HG03025 (cell line): ENCODE measurements around the gene MCCC1.
"Not testable (repeated sequence)": the region's sequence is repeated elsewhere in the genome, so short reads cannot be mapped to it uniquely, and the experiment has no call there.

Experiments used
- ATAC-seq: cut with Tn5 transposase; IDR thresholded peaks from one replicate; pipeline ENCODE4 v1.9.1; 2021; ENCODE audit warnings: mild to moderate bottlenecking, moderate library complexity; ENCODE audit not compliant: unreplicated experiment, low FRiP score

MCCC1 gene

DNA sequence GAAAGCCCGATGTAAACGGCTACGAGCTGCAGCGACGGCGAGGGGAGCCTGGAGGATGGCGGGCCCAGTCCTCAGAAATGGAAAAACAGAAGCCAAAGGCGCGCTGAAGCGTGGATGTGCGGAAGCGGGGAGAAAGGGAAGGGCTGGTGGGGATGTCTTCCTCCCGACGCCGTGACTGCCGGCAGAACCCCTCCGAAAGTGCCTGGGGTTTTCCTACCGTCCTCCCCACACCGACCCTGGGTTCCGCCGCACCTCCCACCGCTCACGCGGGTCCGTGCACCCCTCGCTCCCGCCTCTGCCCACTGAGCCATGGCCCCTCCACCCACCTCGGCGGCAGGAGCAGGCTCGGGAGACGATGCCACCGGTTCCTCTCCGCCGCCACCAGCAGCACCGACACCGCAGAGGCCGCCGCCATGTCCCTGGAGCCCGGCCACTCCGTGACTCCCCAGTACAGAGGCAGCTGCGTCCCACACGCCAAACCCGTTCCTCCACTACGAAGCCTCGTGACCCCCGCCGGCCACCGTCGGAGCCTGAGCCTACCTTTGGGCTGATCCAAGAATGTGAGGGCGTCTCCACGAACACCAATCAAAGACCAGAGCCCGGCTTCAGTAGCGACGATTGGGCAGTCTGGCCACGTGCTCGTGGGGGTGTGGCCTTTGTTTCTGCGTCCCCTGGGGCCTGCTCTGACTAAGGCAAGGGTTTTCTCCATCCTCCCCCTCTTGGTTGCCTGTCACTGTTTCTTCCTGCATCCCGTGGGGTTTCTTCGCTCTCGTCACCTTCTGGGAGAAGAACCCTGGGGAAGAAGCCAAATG lies at the start of gene MCCC1:
TSS of gene MCCC1 (minus strand) at position 471 of the 812 bp plus-strand sequence. CDS start at position 415, 56 bp downstream.
- ATAC-seq = peak; percentile 99

DNA sequence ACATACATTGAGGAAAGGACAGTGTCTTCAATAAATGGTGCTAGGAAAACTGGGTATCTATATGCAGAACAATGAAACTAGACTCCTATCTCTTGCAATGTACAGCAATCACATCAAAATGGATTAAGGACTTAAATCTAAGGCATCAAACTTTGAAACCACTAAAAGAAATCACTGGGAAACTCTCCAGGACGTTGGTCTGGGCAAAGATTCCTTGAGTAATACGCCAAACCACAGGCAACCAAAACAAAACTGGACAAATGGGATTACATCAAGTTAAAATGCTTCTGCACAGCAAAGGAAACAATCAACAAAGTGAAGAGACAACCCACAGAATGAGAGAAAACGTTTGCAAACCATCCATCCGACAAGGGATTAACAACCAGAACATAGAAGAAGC lies 48.8 kb upstream of the MCCC1 start:
- ATAC-seq = no peak

DNA sequence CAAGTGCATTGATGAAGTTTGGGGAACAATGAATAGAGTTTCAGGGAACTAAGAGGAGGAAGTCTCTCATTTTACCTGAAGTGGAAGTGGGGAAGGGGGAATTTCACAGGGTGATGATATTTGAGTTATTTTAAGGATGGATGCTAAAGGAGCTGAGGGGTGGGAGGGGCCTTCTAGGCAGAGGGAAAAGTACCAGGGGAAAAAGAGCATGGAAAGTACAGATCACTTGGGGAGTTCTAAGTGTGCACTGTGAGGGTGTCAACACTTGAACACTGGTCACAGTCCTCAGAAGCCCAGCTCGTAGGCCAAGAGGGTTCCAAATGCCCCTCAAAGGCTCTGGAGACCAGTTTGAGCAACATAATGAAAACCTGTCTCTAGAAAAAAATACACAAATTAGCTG lies 45.1 kb upstream of the MCCC1 start:
- no peak for ATAC-seq

DNA sequence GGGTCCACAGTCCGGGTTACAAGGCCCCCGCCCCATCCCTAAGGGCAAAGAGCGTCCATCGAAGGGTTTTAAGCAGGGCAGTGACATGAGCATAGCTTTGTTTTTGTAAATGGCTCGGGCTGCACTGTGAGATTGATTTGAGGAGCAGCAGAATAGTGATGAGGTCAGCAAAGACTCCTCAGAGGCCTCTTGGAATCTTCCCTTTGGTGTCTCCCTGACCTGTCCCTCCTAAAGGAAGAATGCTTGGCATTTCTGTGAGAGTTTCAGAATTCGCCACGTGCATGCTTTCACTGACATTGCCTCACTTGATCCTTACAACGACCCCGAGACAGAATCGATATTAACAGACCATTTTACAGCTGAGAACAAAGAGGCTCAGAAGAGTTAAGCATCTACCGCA lies 42.9 kb upstream of the MCCC1 start:
- ATAC-seq = no peak

DNA sequence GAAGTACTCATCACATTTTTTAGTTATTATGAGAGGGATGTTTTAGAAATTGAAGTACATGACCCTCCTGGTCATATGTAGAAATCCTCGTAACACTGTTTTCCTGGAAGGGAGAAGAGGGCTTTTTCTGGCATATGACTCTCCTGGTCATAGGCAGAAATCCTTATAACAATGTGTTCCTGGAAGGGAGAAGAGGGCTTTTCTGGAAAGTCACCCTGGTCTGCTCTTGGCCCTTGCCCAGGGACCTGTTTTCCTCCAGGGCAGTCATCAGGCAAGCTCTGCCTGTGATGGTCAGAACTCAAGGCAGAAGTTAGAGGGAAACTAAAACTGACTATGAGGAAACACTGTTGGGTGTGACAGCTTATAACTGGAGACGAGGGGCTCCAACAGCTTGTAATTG lies 35.5 kb upstream of the MCCC1 start:
- ATAC-seq = no peak

DNA sequence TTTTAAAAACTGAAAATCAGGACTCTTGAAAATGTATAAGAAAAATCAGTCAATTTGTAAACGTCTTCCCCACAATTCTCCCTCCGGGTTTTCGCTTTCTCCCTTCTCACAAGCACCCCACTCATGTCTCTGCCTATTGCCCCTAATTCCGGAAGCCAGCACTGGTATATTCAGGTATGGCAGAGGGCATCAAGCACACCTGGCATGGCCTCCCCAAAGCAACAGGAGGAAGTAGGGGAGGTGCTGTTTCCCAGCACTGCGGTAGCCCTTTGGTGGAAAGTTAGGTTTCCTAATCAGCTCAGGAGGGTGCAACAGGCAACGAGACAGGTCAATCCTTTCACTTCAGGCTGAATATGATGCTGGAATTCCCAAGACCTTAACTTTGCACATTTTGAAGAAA lies 33.1 kb upstream of the MCCC1 start:
- ATAC-seq = no peak

DNA sequence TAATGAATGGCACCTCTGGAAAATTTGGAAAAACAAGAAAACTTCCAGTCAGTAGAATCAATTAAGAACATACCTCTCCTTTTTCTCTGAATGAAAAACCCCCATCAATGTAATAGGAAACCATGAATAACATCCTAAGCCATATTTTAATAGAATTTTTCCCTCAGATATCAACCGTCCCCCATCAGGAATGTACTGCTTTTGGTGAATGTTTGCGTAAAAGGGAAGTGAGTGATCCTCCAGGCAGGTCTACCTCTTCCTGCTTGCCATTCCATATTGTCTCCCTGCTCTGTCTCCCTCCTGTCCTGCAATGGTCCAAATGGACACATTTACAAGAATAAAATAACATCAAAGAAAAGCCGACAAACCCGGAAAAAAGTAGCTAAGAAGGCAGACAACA lies 32.4 kb upstream of the MCCC1 start:
- ATAC-seq = no peak

DNA sequence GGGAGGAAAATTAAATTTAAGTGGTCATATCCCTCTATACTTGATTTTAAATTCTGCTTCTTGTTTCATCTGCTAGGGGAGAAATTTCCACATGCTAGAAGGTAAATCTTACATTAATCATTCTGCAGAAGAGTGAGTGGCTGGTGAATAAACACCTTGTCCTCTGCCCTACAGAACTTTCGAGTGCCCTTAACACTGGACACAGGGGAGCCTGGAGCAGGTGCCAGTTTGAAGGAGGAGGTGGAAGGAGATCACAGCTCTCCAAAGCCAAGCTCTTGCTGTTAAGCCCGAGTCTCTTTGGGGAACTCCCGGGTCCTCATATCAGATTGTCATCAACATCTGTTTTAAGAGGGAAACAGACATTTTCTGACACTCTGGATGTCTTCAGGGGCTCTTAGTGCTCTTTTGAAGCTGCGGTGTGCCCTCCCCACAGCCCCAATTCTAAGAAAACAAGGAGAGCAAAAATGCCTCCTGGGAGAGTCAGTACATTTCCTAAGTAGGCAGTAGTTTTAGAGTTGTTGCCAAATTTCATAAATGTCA lies 32.0 kb upstream of the MCCC1 start:
- no peak for ATAC-seq

DNA sequence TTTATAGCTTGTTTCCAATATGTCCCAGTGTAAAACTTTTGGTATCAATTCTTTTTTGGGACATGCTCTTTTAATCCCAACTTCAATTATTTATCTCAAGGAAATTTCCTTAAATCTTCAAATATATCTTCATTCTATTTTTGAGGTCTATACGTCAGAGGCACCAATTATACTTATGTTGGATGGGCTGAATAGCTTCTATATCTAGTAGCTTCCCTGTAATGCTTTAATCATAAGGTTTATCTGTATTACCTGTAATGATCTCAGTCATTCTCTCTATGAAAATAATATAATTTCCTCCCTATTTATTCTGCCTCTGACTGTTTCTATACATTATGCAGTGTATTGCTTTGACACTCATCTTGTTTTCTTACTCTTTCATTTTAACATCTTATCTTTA lies 29.9 kb upstream of the MCCC1 start:
- no peak for ATAC-seq

DNA sequence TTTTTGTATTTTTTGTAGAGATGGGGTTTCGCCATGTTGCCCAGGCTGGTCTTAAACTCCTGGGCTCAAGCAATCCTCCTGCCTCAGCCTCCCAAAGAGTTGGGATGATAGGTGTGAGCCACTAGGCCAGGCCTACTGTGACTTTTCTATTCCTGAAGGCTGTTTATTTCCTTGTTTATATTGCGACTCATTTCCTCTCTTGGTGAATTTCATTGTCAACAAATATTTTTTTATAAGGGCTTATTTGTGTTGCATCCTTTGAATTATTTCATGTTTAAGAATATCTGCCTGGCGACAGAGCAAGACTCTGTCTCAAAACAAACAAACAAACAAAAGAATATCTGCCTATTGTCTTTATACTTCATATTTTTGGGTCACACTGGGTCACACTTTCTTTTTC lies 29.4 kb upstream of the MCCC1 start:
- ATAC-seq = no peak

DNA sequence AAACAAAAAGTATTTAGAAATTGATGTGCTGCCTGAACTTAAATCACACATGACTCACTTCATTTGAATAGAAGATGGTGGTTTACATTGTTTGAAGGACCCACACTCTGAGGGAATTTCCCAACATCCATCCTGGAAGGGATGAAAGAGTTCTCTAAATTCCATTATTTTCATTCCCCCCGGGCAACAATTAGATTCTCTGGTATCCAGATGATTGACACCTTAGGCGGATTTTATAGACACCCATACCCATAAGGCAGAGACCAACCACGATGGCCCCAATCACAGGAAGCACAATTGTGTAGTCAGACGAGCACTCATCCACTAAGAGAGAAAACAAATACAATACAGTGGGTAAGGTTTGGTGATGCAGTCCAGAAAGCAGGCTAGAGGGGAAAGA lies 24.6 kb upstream of the MCCC1 start:
- ATAC-seq = no peak

DNA sequence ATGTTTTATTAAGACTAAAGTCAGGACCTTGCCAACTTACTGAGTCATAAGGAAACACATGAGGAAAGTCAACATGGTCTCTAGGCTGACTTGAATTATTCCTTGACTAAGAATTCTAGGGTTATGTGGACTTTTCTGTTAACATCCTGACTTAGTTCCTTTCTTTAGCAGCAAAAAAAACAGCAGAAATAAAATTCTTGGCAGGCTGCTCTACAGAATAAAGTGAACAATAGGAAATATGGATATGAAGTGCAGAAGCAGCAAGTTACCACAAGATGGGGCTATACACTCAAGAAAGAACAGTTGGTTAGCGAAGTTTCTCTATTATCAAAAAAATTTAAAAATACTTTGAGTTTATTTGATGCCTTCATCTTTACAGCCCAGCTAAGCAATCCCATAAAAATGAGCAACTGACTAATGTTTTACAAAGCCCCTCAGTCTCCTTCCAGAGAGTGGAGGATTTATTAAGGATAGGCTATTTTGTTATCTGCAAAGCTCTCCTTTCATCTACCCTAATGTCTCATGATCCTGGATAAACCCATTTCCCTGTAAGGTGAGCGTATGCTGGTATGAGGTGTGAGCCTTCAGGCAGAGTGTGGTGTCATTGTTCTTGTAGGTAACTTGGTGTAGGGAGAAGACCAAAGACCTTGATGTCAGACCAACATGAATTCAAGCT lies 23.1 kb upstream of the MCCC1 start:
- ATAC-seq = no peak

DNA sequence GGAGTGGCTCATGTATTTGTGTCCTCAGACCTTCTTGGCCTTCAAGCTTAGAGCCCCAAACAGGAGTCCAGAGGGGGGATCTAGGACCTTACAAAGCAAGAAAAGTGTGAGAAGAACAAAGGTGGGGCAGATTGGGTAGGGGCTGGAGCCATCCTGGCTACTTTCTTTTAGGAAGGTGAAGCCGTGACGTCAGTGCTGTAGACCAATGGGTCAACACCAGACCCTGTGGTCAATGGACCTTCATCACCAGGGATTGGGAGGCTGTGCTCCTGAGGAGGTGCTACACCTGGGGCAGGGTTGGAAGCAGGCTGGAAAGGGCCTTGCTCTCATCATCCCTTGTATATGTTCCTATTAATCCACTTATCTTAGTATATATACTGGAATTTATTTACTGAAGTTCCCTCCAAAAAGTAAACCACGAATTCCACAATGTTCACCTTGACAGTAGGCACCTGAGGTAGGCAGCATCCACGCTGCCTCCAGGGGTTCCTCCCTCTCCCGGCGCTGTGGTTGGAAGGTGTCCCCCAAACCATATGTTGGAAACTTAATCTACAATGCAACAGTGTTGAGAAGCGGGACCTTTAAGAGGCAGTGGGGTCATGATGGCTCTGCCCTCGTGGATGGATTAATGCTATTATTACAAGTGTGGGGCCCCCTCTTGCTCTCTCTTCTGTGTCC lies 21.4 kb upstream of the MCCC1 start:
- no peak for ATAC-seq

DNA sequence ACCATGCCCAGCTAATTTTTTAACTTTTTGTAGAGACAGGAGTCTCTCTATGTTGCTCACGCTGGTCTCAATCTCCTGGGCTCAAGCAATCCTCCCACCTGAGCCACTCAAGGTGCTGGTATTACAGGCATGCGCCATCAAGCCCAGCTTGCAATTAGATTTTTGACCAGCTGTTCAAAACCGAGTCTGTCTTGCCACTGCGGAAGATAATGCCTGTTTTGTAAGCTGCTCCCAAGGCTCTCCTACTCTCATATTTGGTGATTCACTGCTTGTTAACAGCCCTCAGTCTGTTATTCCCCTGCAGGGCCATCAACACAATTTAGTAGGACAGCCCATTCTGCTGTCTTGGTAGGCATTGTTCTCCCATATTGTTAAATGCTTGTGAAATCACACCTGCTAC lies 17.8 kb upstream of the MCCC1 start:
- no peak for ATAC-seq

DNA sequence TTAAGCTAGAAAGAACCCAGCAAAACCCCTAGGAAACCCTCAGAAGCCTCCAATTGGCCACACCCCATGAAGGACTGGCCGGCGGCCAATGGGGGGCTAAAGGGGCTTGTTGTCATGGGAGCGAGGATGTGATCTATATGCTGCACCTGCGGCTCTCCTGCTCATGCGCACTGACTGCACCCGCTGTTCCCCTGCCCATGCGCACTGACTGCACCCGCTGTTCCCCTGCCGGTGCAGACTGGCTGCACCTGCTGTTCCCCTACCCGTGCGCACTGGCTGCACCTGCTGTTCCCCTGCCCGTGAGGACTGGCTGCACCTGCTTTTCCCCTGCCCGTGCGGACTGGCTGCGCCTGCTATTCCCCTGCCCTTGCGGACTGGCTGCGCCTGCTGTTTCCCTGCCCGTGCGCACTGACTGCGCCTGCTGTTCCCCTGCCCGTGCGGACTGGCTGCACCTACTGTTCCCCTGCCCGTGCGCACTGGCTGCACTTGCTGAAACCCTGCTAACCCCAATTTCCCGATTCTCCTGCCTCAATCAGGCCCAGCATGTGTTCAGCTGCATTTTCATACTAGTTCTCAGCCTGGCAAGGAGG lies 16.8 kb upstream of the MCCC1 start:
- peak; percentile 89 for ATAC-seq

DNA sequence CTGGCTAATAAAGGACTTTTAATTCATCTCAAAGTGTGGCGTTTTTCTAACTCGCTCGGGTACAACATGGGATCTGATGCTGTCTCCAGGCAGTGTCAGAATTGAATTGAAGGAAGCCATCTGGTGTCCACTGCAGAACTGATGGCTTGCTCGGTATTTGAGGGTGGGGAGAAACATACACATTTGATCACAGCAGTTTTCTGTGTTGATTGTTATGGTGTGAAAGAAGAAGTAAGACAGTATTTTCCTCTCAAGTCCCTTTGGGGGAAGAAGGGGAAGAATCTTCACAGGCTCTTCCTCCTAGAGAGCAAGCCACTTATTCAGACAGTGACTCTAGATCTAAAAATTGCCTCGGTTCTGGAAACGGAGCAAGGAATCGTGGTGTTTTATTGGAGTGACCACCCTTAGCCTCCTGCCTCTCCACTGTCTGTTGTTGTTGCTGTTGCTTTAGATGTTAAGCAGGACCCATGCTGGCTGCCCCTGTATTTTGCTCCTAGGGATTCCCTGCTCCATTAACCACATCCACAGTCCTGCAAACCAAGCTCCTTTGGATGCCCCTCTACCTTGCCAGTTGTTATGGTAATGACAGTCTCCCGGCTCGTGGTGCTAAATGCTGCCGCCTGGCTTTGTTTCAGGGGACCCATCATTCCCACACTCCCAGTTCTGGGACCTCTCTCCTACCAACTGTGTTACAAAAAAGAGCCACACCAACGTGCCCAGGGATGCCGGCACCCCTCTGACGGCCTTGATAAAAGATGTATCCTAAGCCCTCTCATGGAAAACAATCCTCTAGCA lies 15.3 kb upstream of the MCCC1 start:
- ATAC-seq = no peak

DNA sequence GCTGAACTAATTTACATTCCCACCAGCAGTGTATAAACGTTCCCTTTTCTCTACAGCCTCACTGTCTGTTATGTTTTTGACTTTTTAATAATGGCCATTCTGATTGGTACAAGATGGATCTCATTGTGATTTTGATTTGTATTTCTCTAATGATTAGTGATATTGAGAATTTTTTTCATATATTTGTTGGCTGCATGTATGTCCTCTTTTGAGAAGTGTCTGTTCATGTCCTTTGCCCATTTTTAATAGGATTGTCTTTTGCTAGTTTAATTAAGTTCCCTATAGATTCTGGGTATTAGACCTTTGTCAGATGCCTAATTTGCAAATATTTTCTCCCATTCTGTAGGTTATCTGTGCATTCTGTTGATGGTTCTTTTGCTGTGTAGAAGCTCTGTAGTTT lies 10.6 kb upstream of the MCCC1 start:
- not testable (repeated sequence) for ATAC-seq

DNA sequence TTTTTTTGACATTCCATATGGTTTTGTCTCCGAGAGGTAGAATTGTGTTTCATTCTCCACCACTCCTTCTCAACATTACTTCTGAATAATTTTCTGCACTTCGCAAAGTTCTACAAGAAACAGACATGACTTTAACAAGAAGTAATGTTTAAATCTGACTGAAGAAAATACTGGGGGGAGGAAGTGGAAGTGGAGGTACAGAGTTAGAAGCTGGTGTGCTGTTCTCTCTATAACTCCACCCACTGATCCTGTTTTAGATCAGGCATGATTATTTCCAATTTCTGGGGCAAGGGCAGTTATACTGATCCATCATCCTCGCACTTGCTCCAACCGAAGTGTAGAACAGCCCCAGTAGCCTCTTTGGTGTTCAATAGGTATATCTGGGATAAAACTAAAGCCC lies 9.2 kb upstream of the MCCC1 start:
- ATAC-seq = no peak

DNA sequence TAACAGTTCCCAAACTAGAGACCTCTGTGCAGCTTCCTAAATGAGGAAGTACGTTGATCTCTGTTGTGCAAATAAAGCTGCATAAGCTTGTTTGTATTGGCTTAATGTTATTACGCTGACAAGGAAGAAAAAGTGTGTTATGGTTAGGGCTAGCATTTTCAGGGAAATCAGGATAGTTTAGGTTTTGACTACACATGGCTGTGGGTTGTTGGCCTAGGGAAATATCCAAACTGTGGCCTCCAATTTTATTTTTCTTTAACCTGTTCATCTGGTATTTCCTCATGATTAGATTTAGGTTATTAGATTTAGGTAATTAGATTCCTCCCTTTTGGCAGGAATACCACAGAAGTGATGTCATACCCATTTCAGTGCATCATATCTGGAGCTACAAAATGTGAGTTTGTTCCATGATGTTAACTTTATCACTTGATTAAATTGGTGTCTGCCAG lies 8.7 kb upstream of the MCCC1 start:
- ATAC-seq = no peak

DNA sequence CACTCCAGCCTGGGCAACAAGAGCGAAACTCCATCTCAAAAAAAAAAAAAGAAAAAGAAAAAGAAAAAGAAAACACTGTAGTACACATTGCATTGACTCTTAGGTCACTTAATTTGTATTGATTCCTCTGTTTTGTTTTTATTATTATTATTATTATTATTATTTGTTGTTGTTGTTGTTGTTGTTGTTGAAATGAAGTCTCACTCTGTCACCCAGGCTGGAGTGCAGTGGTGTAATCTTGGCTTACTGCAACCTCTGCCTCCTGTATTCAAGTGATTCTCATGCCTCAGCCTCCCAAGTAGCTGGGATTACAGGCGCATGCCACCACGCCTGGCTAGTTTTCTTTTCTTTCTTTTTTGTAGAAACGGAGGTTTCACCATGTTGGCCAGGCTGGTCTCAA lies 8.1 kb upstream of the MCCC1 start:
- ATAC-seq = not testable (repeated sequence)
